IMR-90 (cell line): ENCODE measurements around the gene KCNMA1. TPM values are rescaled to one million over a fixed set of nuclear protein-coding genes. Genes with fewer than 3 reads are reported as not detected.

ENCODE experiments used
- ATAC-seq: fragments of 200-7000 bp; cut with Tn5 transposase; 2 replicates; pipeline ENCODE4 v1.9.1; 2020; ENCODE audit warnings: low read depth, mild to moderate bottlenecking, moderate library complexity
- BruUV-seq: library from RNA; stranded (reverse); fragments of 400-500 nt; replicated peaks from 2 replicates; lab custom pipeline; 2021; lab: Mats Ljungman, UMichigan
- CTCF ChIA-PET: fragments of 300-600 bp; formaldehyde crosslinking; extraction: SDS; loops from one replicate; lab custom pipeline; 2021; ENCODE audit warnings: antibody characterized with exemption; lab: Yijun Ruan, JAX
- POLR2A ChIA-PET: fragments of 300-600 bp; sonication (Branson Sonifier 250); formaldehyde crosslinking; loops from one replicate; lab custom pipeline; 2022; ENCODE audit warnings: antibody characterized with exemption; ENCODE audit not compliant: unreplicated experiment; lab: Charles Lee
- DNase-seq: peaks from one replicate; pipeline ENCODE4 v3.0.0; 2013
- H2AFZ ChIP-seq: replicated peaks from 2 replicates; pipeline ENCODE3; 2013; ENCODE audit warnings: low read length, mild to moderate bottlenecking; ENCODE audit not compliant: poor library complexity
- H2AK5ac ChIP-seq: 2 replicates; pipeline ENCODE4 v1.6.1; 2013; ENCODE audit warnings: low read depth, low read length, inconsistent platforms
- H2AK9ac ChIP-seq: replicated peaks from 2 replicates; pipeline ENCODE3; 2013; ENCODE audit warnings: mild to moderate bottlenecking, low read depth, low read length, moderate library complexity; ENCODE audit not compliant: poor library complexity
- H2BK120ac ChIP-seq: 2 replicates; pipeline ENCODE4 v1.6.1; 2013; ENCODE audit warnings: low read depth, low read length, inconsistent platforms
- H2BK15ac ChIP-seq: 3 replicates; pipeline ENCODE4 v1.6.1; 2013; ENCODE audit warnings: low read depth, low read length, inconsistent platforms
- H2BK20ac ChIP-seq: 2 replicates; pipeline ENCODE4 v1.6.1; 2013; ENCODE audit warnings: low read depth, mild to moderate bottlenecking, inconsistent platforms, low read length, moderate library complexity
- H2BK5ac ChIP-seq: 2 replicates; pipeline ENCODE4 v1.6.1; 2013; ENCODE audit warnings: mild to moderate bottlenecking, low read depth, low read length, inconsistent platforms; ENCODE audit not compliant: poor library complexity, severe bottlenecking
- H3K14ac ChIP-seq: replicated peaks from 2 replicates; pipeline ENCODE4 v1.6.1; 2013; ENCODE audit warnings: low read depth, low read length, inconsistent platforms
- H3K18ac ChIP-seq: 2 replicates; pipeline ENCODE4 v1.6.1; 2013; ENCODE audit warnings: low read depth, low read length, control low read depth
- H3K23ac ChIP-seq: 2 replicates; pipeline ENCODE4 v1.6.1; 2013; ENCODE audit warnings: low read depth, low read length, inconsistent platforms
- H3K27ac ChIP-seq: 2 replicates; pipeline ENCODE4 v1.5.1; 2013; ENCODE audit warnings: mild to moderate bottlenecking, control low read depth, low read length; ENCODE audit not compliant: insufficient read depth
- H3K27me3 ChIP-seq: 2 replicates; pipeline ENCODE4 v1.6.1; 2013; ENCODE audit warnings: low read length; ENCODE audit not compliant: control insufficient read depth, insufficient read depth
- H3K36me3 ChIP-seq: 2 replicates; pipeline ENCODE4 v1.6.1; 2013; ENCODE audit warnings: low read length, mixed read lengths; ENCODE audit not compliant: control insufficient read depth, insufficient read depth
- H3K4ac ChIP-seq: 2 replicates; pipeline ENCODE4 v1.6.1; 2013; ENCODE audit warnings: low read depth, low read length, inconsistent platforms
- H3K4me1 ChIP-seq: 2 replicates; pipeline ENCODE4 v1.6.1; 2013; ENCODE audit warnings: low read length, mixed read lengths; ENCODE audit not compliant: control insufficient read depth, insufficient read depth
- H3K4me2 ChIP-seq: 2 replicates; pipeline ENCODE4 v1.6.1; 2013; ENCODE audit warnings: low read depth, mild to moderate bottlenecking, control low read depth, low read length, moderate library complexity
- H3K4me3 ChIP-seq: 2 replicates; pipeline ENCODE4 v1.5.1; 2013; ENCODE audit warnings: low read depth, mild to moderate bottlenecking, control low read depth, low read length, moderate library complexity; ENCODE audit not compliant: insufficient read depth
- H3K56ac ChIP-seq: 2 replicates; pipeline ENCODE4 v1.6.1; 2013; ENCODE audit warnings: low read length, inconsistent platforms; ENCODE audit not compliant: insufficient read depth; ENCODE audit errors: extremely low read depth
- H3K79me1 ChIP-seq, 2 experiments: 2 replicates each; pipeline ENCODE4 v1.6.1; 2013; ENCODE audit warnings: low read length in 2 of 2, inconsistent platforms in 1 of 2, low read depth in 1 of 2
- H3K9ac ChIP-seq: 2 replicates; pipeline ENCODE4 v1.6.1; 2013; ENCODE audit warnings: low read depth, low read length, control low read depth
- H3K9me1 ChIP-seq: 2 replicates; pipeline ENCODE4 v1.6.1; 2013; ENCODE audit warnings: low read length, inconsistent platforms; ENCODE audit not compliant: insufficient read depth
- H3K9me3 ChIP-seq: 2 replicates; pipeline ENCODE4 v1.6.1; 2013; ENCODE audit warnings: low read length; ENCODE audit not compliant: control insufficient read depth, insufficient read depth
- H4K20me1 ChIP-seq: 2 replicates; pipeline ENCODE4 v1.6.1; 2013; ENCODE audit warnings: low read length, inconsistent platforms; ENCODE audit not compliant: insufficient read depth
- H4K5ac ChIP-seq: 2 replicates; pipeline ENCODE4 v1.6.1; 2013; ENCODE audit warnings: mild to moderate bottlenecking, low read depth, low read length, control low read depth
- H4K8ac ChIP-seq, 2 experiments: 2 replicates each; pipeline ENCODE4 v1.6.1; 2013; ENCODE audit warnings: low read depth in 2 of 2, low read length in 2 of 2, control low read depth in 1 of 2, inconsistent platforms in 1 of 2
- H4K91ac ChIP-seq: 2 replicates; pipeline ENCODE4 v1.6.1; 2013; ENCODE audit warnings: low read depth, low read length, inconsistent platforms; ENCODE audit not compliant: insufficient read depth
- CEBPB ChIP-seq: IDR thresholded peaks from 2 replicates; pipeline ENCODE4 v1.6.1; 2012; ENCODE audit warnings: low read depth, low read length, improper control_type of control experiment
- CHD1 ChIP-seq: IDR thresholded peaks from 2 replicates; pipeline ENCODE4 v1.6.1; 2012; ENCODE audit warnings: low read depth, low read length, improper control_type of control experiment
- FOS ChIP-seq: fragments of 150-350 bp; IDR thresholded peaks from 2 replicates; pipeline ENCODE4 v1.6.1; 2016; ENCODE audit warnings: low read depth, low read length
- MAZ ChIP-seq: IDR thresholded peaks from 2 replicates; pipeline ENCODE4 v1.6.1; 2012; ENCODE audit warnings: low read depth, mild to moderate bottlenecking, low read length, improper control_type of control experiment, moderate library complexity, borderline replicate concordance
- MXI1 ChIP-seq: IDR thresholded peaks from 2 replicates; pipeline ENCODE4 v1.6.1; 2012; ENCODE audit warnings: low read depth, mild to moderate bottlenecking, low read length, moderate library complexity, borderline replicate concordance
- NFE2L2 ChIP-seq: fragments of 150-350 bp; IDR thresholded peaks from 2 replicates; pipeline ENCODE4 v1.6.1; 2016; ENCODE audit warnings: low read depth, mild to moderate bottlenecking, low read length
- RAD21 ChIP-seq: IDR thresholded peaks from 2 replicates; pipeline ENCODE4 v1.6.1; 2012; ENCODE audit warnings: low read length, improper control_type of control experiment
- RCOR1 ChIP-seq: IDR thresholded peaks from 2 replicates; pipeline ENCODE4 v1.6.1; 2012; ENCODE audit warnings: mild to moderate bottlenecking, low read length, improper control_type of control experiment; ENCODE audit not compliant: insufficient replicate concordance
- RFX5 ChIP-seq: IDR thresholded peaks from 2 replicates; pipeline ENCODE4 v1.8.0; 2012; ENCODE audit warnings: low read depth, mild to moderate bottlenecking, low read length, moderate library complexity
- SMC3 ChIP-seq: fragments of 150-350 bp; IDR thresholded peaks from 2 replicates; pipeline ENCODE4 v1.6.1; 2016; ENCODE audit warnings: low read depth, mild to moderate bottlenecking, antibody characterized with exemption, low read length, moderate library complexity
- WGBS, 2 experiments: methylation state at CpG; one replicate each; pipeline versions ENCODE4 v1.1.5 to v1.1.7; 2013; ENCODE audit warnings: missing lambda C conversion rate in 2 of 2; ENCODE audit not compliant: insufficient read length in 1 of 2; ENCODE audit errors: extremely low coverage in 2 of 2; 5-methylcytosine and 5-hydroxymethylcytosine counted together
- dilution Hi-C: fragments of 300-500 bp; cut with HindIII; formaldehyde crosslinking; loops from one replicate; pipeline ENCODE4 v1.14.3; 2018; ENCODE audit warnings: low sequenced_read_pairs; ENCODE audit not compliant: unreplicated experiment
- in situ Hi-C: fragments of 300-500 bp; cut with MboI; formaldehyde crosslinking; loops from 3 replicates; pipeline ENCODE4 v1.14.3; 2019; ENCODE audit warnings: low sequenced_read_pairs, inconsistent platforms, mixed read lengths
- intact Hi-C: fragments of 100-400 bp; cut with micrococcal nuclease; formaldehyde crosslinking; loops from 2 replicates; pipeline ENCODE4 v1.10.0; 2022
- polyA plus RNA-seq, 3 experiments: library from polyadenylated mRNA; depleted of rRNA; stranded (reverse); fragments of >200 nt; gene quantifications; 2 replicates each; pipeline ENCODE4 v1.2.3, GENCODE V29; 2012; ENCODE audit warnings: low replicate concordance in 1 of 3
- total RNA-seq: library from RNA; depleted of rRNA; stranded (reverse); fragments of >200 nt; gene quantifications from 2 replicates; pipeline ENCODE4 v1.2.3, GENCODE V29; 2012
- TF ChIP-seq, protein P1 (sequence below): fragments of 150-350 bp; IDR thresholded peaks from 2 replicates; pipeline ENCODE4 v1.6.1; 2016; ENCODE audit warnings: low read depth, mild to moderate bottlenecking, low read length, moderate library complexity, borderline replicate concordance
- TF ChIP-seq, protein P2 (sequence below): fragments of 150-350 bp; IDR thresholded peaks from 2 replicates; pipeline ENCODE4 v1.6.1; 2017; ENCODE audit warnings: mild to moderate bottlenecking, antibody characterized with exemption, low read length, low read depth
- TF ChIP-seq, protein P3 (sequence below): conservative IDR thresholded peaks from 2 replicates; pipeline ENCODE4 v1.5.1; 2012; ENCODE audit warnings: mild to moderate bottlenecking, low read depth, low read length, improper control_type of control experiment

The KCNMA1 gene
- total and polyA plus RNA-seq, 2 of the 4 experiments (the other 2 are of a cell fraction) = 25.6 to 29.6 TPM

DNA sequence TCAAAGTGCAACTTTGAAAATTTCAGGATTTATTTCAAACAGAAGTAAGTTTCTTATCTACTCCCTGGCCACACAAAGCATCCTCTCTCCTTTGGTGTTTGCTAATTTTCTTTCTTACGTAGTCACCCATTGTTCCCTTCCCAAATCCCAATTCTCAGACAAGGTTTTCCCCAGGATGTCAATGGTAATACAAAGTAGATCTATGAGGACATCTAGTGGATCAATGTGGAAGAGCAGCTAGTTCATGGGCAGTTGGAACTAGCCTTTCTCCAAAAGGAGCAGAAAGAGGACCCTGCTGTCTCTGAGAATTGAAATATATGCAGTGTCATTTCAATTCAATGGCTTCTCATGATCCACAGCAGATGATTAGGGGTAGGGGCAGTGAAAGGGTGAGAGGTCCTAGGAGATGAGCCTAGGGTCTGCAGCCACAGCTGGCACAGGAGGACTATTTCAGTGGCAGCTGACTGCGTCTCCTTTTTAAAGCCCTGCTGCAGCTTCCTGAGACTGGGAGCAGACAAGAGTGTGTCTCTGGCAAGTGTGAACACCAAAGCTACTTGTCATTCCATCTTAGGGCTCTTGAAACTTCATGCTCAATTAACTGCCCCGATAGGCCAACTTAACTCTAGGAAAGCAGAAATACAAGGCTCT lies 632.6 kb downstream of the KCNMA1 start:
- no peaks in the 10 kb centered on the region; the same call in 1 of the 2 replicates for H3K36me3 ChIP-seq
- H3K4ac ChIP-seq = no peak overlapping the region
- no peak overlapping the region for H2AK9ac ChIP-seq
- BruUV-seq = no TSS peak
- H2BK5ac ChIP-seq = no peak overlapping the region
- intact Hi-C loops (loop anchor here (1.0 to 5.0 kb wide), 3 partner anchors 107 to 1603 kb away; partner anchors contain the start of gene ZNF503), dilution Hi-C loops (no loop called here), in situ Hi-C loops (no loop called here)
- H2BK120ac ChIP-seq = no peak overlapping the region
- no peak overlapping the region for H3K18ac ChIP-seq
- no peak overlapping the region for H3K14ac ChIP-seq
- no peak overlapping the region for H3K9ac ChIP-seq
- WGBS, 2 experiments = 100% methylated on average over 1 of the region's 3 CpGs; no CpG with 5 or more reads in 1 of the 2 experiments
- DNase-seq (peak; percentile 58), ATAC-seq (peak; percentile 92)
- H3K56ac ChIP-seq = no peak overlapping the region
- H3K79me1 ChIP-seq = no peaks in the 10 kb centered on the region
- H3K4me3 ChIP-seq = no peak overlapping the region
- H2BK20ac ChIP-seq = no peak overlapping the region
- peaks cover 6% of the 10 kb centered on the region for H3K9me3 ChIP-seq
- H3K4me1 ChIP-seq = no peaks in the 10 kb centered on the region
- H4K5ac ChIP-seq = no peak overlapping the region
- H3K9me1 ChIP-seq = no peaks in the 10 kb centered on the region
- H3K23ac ChIP-seq = no peak overlapping the region
- TF ChIP-seq MAZ = no peak
- TF ChIP-seq SMC3 = peak; percentile 50
- TF ChIP-seq, protein P1, sequence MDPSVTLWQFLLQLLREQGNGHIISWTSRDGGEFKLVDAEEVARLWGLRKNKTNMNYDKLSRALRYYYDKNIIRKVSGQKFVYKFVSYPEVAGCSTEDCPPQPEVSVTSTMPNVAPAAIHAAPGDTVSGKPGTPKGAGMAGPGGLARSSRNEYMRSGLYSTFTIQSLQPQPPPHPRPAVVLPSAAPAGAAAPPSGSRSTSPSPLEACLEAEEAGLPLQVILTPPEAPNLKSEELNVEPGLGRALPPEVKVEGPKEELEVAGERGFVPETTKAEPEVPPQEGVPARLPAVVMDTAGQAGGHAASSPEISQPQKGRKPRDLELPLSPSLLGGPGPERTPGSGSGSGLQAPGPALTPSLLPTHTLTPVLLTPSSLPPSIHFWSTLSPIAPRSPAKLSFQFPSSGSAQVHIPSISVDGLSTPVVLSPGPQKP = no peak
- TF ChIP-seq, protein P2, sequence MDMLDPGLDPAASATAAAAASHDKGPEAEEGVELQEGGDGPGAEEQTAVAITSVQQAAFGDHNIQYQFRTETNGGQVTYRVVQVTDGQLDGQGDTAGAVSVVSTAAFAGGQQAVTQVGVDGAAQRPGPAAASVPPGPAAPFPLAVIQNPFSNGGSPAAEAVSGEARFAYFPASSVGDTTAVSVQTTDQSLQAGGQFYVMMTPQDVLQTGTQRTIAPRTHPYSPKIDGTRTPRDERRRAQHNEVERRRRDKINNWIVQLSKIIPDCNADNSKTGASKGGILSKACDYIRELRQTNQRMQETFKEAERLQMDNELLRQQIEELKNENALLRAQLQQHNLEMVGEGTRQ = no peak
- TF ChIP-seq RAD21 = peak; percentile 72
- TF ChIP-seq, protein P3, sequence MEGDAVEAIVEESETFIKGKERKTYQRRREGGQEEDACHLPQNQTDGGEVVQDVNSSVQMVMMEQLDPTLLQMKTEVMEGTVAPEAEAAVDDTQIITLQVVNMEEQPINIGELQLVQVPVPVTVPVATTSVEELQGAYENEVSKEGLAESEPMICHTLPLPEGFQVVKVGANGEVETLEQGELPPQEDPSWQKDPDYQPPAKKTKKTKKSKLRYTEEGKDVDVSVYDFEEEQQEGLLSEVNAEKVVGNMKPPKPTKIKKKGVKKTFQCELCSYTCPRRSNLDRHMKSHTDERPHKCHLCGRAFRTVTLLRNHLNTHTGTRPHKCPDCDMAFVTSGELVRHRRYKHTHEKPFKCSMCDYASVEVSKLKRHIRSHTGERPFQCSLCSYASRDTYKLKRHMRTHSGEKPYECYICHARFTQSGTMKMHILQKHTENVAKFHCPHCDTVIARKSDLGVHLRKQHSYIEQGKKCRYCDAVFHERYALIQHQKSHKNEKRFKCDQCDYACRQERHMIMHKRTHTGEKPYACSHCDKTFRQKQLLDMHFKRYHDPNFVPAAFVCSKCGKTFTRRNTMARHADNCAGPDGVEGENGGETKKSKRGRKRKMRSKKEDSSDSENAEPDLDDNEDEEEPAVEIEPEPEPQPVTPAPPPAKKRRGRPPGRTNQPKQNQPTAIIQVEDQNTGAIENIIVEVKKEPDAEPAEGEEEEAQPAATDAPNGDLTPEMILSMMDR = peak; percentile 74
- TF ChIP-seq MXI1 = no peak
- TF ChIP-seq CEBPB = no peak
- no peak for TF ChIP-seq RCOR1
- no peak for TF ChIP-seq NFE2L2
- TF ChIP-seq RFX5 = no peak
- no peak for TF ChIP-seq FOS
- TF ChIP-seq CHD1 = no peak
- no peak overlapping the region for H4K91ac ChIP-seq
- no peak overlapping the region for H3K27ac ChIP-seq
- H3K27me3 ChIP-seq = no peaks in the 10 kb centered on the region
- no peak overlapping the region for H2AFZ ChIP-seq
- H3K4me2 ChIP-seq = no peak overlapping the region
- H2BK15ac ChIP-seq = no peak overlapping the region
- H2AK5ac ChIP-seq = no peak overlapping the region; the same call in 1 of the 2 replicates
- no peaks in the 10 kb centered on the region; the same call in 1 of the 2 replicates for H4K20me1 ChIP-seq
- H4K8ac ChIP-seq = no peak overlapping the region
- CTCF ChIA-PET = interaction anchor here (0.9 to 1.8 kb wide), 8 partner anchors 12 to 1603 kb away, joined by 3 to 9 read pairs (median 4); partner anchors contain the start of gene ZNF503
- POLR2A ChIA-PET = no interaction called here
